ENCODE results near the gene QDPR.

Gene QDPR

DNA sequence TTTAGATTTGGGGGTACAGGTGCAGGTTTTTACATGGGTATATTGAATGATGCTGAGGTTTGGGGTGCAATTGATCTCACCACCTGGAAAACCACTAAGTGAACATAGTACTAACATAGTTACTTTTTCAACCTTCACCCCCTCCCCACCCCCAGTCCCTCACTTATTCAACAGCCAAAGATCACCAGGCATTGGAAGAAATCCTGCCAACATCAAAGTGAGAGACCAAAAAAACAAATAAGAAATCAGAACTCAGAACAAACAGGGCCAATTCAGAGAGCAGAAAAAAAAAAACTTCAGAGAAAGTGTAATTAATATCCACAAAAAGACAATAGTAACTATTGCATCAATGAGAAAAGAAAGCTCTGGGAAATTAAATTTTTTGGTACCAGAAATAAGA, 44.6 kb upstream of the QDPR start:
- TF ChIP-seq, protein P1, sequence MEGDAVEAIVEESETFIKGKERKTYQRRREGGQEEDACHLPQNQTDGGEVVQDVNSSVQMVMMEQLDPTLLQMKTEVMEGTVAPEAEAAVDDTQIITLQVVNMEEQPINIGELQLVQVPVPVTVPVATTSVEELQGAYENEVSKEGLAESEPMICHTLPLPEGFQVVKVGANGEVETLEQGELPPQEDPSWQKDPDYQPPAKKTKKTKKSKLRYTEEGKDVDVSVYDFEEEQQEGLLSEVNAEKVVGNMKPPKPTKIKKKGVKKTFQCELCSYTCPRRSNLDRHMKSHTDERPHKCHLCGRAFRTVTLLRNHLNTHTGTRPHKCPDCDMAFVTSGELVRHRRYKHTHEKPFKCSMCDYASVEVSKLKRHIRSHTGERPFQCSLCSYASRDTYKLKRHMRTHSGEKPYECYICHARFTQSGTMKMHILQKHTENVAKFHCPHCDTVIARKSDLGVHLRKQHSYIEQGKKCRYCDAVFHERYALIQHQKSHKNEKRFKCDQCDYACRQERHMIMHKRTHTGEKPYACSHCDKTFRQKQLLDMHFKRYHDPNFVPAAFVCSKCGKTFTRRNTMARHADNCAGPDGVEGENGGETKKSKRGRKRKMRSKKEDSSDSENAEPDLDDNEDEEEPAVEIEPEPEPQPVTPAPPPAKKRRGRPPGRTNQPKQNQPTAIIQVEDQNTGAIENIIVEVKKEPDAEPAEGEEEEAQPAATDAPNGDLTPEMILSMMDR (IDR thresholded peaks at IDR 0.05; ENCODE audit: low read depth, low read length, missing control alignments), result no peak
- no peak overlapping the region for H3K4me3 ChIP-seq (replicated peaks; ENCODE audit: low read depth, low read length)
- DNase-seq (ENCODE audit: extremely low read depth, low read depth), result no peak

DNA sequence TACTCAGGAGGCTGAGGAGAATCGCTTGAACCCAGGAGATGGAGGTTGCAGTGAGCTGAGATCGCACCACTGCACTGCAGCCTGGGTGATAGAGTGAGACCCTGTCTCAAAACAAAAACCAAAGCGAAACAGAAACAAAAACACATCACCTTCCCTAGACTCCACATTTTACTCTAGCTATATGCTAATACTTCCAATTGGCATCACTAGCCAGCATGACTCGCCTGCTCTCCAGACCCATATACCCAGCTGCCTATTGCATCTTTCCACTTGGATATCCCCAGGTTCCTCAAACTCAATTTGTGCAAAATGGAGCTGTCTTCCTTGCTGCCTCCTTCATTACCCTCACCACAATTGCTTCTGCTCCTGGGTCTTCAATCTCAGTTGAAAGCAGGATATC, 42.7 kb upstream of the QDPR start:
- DNase-seq (ENCODE audit: extremely low read depth, low read depth), result no peak
- TF ChIP-seq, protein P1 (IDR thresholded peaks at IDR 0.05; ENCODE audit: low read depth, low read length, missing control alignments), result no peak
- no peak overlapping the region for H3K4me3 ChIP-seq (replicated peaks; ENCODE audit: low read depth, low read length)

DNA sequence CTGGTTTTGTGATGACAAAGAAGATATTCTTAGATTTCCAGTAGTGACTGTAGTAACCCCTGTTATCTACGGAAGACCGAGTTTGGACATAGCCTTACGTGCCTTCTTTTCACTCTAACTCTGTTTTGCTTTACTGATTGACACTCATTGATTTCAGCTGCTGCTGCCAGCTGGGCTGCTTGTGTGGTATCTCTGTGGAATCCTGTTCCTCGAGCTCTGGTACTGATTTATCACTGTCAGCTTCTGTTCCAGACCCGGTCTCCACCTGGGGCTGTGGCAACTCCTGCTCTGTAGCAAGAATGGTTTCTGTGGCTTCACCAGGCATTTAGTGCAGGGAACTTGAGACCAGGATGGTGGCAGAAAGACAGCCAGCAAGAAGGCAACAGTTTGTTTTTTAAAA, 40.5 kb upstream of the QDPR start:
- no peak for DNase-seq (ENCODE audit: extremely low read depth, low read depth)
- TF ChIP-seq, protein P1 (IDR thresholded peaks at IDR 0.05; ENCODE audit: low read depth, low read length, missing control alignments), result no peak
- H3K4me3 ChIP-seq (replicated peaks; ENCODE audit: low read depth, low read length), result no peak overlapping the region

DNA sequence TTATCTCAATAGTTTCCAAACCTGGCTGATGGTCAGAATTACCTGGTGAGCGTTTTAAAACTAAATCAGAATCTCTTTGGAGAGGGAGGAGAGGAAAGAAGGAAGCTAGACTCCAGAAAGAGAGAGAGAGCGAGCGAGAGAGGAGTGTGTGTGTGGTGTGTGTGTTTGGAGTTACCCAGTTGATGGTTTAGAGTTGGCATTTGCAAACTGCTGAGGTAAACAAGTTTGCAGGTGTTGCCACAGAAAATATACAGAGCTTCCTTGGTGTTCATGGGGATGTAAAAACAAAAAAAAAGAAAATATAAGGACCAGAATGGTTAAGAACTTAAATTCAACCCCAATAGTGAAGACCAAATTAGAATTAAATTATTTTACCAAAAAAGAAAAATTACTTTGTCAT, 38.7 kb upstream of the QDPR start:
- no peak overlapping the region for H3K4me3 ChIP-seq (replicated peaks; ENCODE audit: low read depth, low read length)
- no peak for DNase-seq (ENCODE audit: extremely low read depth, low read depth)
- TF ChIP-seq, protein P1 (IDR thresholded peaks at IDR 0.05; ENCODE audit: low read depth, low read length, missing control alignments), result no peak

DNA sequence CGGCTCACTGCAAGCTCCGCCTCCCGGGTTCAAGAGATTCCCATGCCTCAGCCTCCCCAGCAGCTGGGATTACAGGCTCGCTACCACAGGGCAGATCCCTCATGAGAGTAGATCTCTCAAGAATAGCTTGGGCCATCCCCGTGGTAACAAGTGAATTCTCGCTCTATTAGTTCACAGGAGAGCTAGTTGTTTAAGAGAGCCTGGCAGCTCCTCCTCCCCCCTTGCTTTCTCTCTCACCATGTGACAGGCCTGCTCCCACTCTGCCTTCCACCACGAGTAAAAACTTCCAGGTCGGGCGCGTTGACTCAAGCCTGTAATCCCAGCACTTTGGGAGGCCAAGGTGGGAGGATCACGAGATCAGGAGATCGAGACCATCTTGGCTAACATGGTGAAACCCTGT, 34.8 kb upstream of the QDPR start:
- H3K4me3 ChIP-seq (replicated peaks; ENCODE audit: low read depth, low read length), result no peak overlapping the region
- TF ChIP-seq, protein P1 (IDR thresholded peaks at IDR 0.05; ENCODE audit: low read depth, low read length, missing control alignments), result no peak
- DNase-seq (ENCODE audit: extremely low read depth, low read depth), result no peak

DNA sequence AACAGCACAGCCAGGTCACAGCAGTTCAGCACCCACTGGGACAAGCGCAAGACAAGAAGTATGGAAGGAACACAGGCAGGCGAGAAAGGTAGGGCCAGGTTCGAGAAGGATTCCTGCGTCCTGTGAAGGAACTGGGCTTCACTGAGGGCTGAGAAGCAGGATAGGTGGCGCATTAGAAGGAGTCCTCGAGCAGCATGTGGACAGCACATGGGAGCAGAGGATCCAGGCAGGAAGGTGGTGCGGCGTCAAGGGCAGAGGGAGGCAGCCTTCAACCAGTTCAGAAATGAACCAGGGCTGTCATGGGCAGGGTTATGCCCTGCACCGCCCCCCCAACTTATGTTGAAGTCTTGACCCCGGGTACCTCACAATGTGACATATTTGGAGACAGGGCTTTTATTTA, 34.3 kb upstream of the QDPR start:
- no peak for DNase-seq (ENCODE audit: extremely low read depth, low read depth)
- TF ChIP-seq, protein P1 (IDR thresholded peaks at IDR 0.05; ENCODE audit: low read depth, low read length, missing control alignments), result no peak
- H3K4me3 ChIP-seq (replicated peaks; ENCODE audit: low read depth, low read length), result no peak overlapping the region

DNA sequence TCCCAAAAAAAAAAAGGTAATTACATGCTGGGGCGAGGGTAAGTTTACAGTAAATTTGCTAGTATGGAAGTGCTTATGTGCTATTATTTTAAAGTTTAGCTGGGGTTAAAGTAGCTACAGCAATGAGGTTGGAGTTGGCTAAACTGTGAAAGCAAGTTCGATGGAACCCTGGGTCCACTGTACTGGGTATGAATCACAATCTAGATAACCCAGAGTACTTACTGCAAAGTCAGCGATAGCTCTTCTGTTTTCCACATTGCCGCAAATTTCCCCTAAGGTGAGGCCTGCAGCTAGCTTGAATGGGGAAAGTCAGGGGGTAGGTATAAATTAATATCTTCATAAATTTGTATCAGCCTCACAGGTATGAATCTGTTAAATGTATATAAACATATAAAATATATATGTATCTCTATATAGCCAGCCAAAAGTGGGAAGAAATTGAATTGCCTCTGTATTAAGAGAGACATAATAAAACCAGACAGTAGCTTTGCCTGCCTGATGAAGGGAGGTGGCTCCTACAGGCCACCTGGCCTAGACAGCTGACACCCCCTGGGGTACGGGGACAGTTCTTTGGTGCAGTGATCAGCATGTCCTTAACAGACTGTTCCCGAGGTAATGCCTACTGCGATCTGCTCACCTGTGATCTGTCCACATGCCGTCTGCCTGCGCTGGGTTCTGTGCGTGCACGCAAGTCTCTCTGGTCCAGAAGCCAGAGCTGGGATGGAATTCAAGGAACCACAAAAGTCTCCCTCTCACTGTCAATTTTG, 33.7 kb upstream of the QDPR start:
- TF ChIP-seq, protein P1 (IDR thresholded peaks at IDR 0.05; ENCODE audit: low read depth, low read length, missing control alignments), result no peak
- H3K4me3 ChIP-seq (replicated peaks; ENCODE audit: low read depth, low read length), result no peak overlapping the region
- no peak for DNase-seq (ENCODE audit: extremely low read depth, low read depth)

Measured in HFF-Myc (cell line).